Right lobe of liver (tissue), 6 donors: Measurements from ENCODE around the gene FOSB. TPM values are rescaled to one million over a fixed set of nuclear protein-coding genes. Genes with fewer than 3 reads are reported as not detected.

Source experiments
- ATAC-seq, 4 donors: fragments of 200-7000 bp; cut with Tn5 transposase; one replicate each; pipeline ENCODE4 v1.9.1; 2020; ENCODE audit warnings: mild to moderate bottlenecking in 4 of 4, moderate library complexity in 4 of 4
- DNase-seq, 3 donors: peaks; one replicate each; pipeline ENCODE4 v3.0.0-alpha.2; 2020
- H3K27ac ChIP-seq, 3 donors: fragments of 200-600 bp; one replicate each; pipeline ENCODE4 v1.8.0; 2022
- H3K27me3 ChIP-seq, 2 donors: fragments of 200-600 bp; one replicate each; pipeline ENCODE4 v1.8.0; 2022
- H3K36me3 ChIP-seq, 4 donors: fragments of 200-600 bp; sonication (generic) in 1 of 4; one replicate each; pipeline versions ENCODE4 v1.5.1 to v1.8.0; 2017 to 2022; ENCODE audit warnings: control low read depth in 1 of 4
- H3K4me1 ChIP-seq, 4 donors: fragments of 200-600 bp; sonication (generic) in 1 of 4; one replicate each; pipeline versions ENCODE4 v1.5.1 to v1.8.0; 2017 to 2022; ENCODE audit warnings: control low read depth in 1 of 4
- H3K4me3 ChIP-seq, 3 donors: fragments of 200-600 bp; one replicate each; pipeline ENCODE4 v1.8.0; 2022
- H3K9me3 ChIP-seq, 4 donors: fragments of 200-600 bp; sonication (generic) in 1 of 4; one replicate each; pipeline versions ENCODE4 v1.5.1 to v1.8.0; 2017 to 2022; ENCODE audit warnings: control low read depth in 1 of 4
- CTCF ChIP-seq, 4 donors: fragments of 200-600 bp in 3 of 4; fragments of 450-650 bp in 1 of 4; IDR thresholded peaks; one replicate each; pipeline versions ENCODE4 v1.5.1 to v1.8.0; 2016 to 2022; ENCODE audit warnings: antibody characterized with exemption in 4 of 4, mild to moderate bottlenecking in 2 of 4
- POLR2A ChIP-seq: fragments of 450-650 bp; IDR thresholded peaks from one replicate; pipeline ENCODE4 v1.6.1; 2017; ENCODE audit warnings: antibody characterized with exemption, mild to moderate bottlenecking
- WGBS: methylation state at CpG from one replicate; pipeline ENCODE4 v1.1.6; 2018; ENCODE audit warnings: low coverage, low lambda C conversion rate; ENCODE audit not compliant: insufficient coverage; ENCODE audit errors: missing lambda C conversion rate; 5-methylcytosine and 5-hydroxymethylcytosine counted together
- intact Hi-C, 2 donors: fragments of 100-400 bp; cut with DNase I; formaldehyde crosslinking; loops; one replicate each; pipeline versions ENCODE4 v1.11.2 to v1.14.1; 2022
- total RNA-seq, 6 experiments: library from RNA; depleted of rRNA in 2 of 6; stranded (reverse); fragments of >200 nt in 2 of 6; fragmentation: NEBNext Ultra II Directional in 3 of 6; extraction: Animal tissue kit (Norgen Biotek cat#: 25700) in 3 of 6; gene quantifications; one replicate each; pipeline versions ENCODE4 v1.1.0 to v1.2.4, GENCODE V29; 2016 to 2023
- donor health status: DM: no; HTN: yes; CAD: no.
- donor health status: DM: no; HTN: no; CAD: no.
- donor health status: DM: no; HTN: no; CAD: no.
- donor health status: DM: no; HTN: yes; CAD: no.
- donor health status: DM: no; HTN: yes; CAD: no.

The FOSB gene
- total RNA-seq, 6 experiments from 2014 or later: 0.19 to 1.2 (median 0.44) TPM

- ATAC-seq: no peak
- Histone ChIP-seq H3K4me1 (no peaks in the 10 kb centered on the region), H3K4me3 (no peak overlapping the region), H3K27me3 (no peaks in the 10 kb centered on the region), H3K27ac (no peak overlapping the region), H3K9me3 (no peaks in the 10 kb centered on the region), H3K36me3 (no peaks in the 10 kb centered on the region)
- TF ChIP-seq POLR2A: no peak
- TF ChIP-seq CTCF (IDR thresholded peaks at IDR 0.05): no peak
- intact Hi-C loops: loop anchor here in 1 of 2 donors (5.0 kb wide), 1 partner anchor 35 kb away; no protein-coding TSS in a partner anchor
- 76% methylated on average over 3 of the region's 3 CpGs for WGBS
- no peak for DNase-seq
Measured at GRCh38 chr19:45437328-45437727, 30.5 kb upstream of the FOSB start.

- H3K4me3 ChIP-seq: peak overlapping the region; percentile 64 to 76 (median 67)
- H3K27me3 ChIP-seq: no peaks in the 10 kb centered on the region
- TF ChIP-seq POLR2A: no peak
- TF ChIP-seq CTCF (IDR thresholded peaks at IDR 0.05): no peak
- 14% methylated on average over 10 of the region's 10 CpGs for WGBS
- intact Hi-C loops: loop anchor here in 1 of 2 donors (5.0 kb wide), 1 partner anchor 33 kb away; no protein-coding TSS in a partner anchor
- ATAC-seq (no peak), DNase-seq (no peak)
- no peaks in the 10 kb centered on the region for H3K9me3 ChIP-seq
- H3K36me3 ChIP-seq: no peaks in the 10 kb centered on the region
- peaks cover 0 to 5% (median 0%) of the 10 kb centered on the region in 4 donors for H3K4me1 ChIP-seq
- H3K27ac ChIP-seq: peak overlapping the region in 2 of 3 donors; percentile 86 to 88
Measured at GRCh38 chr19:45439190-45439568, 28.6 kb upstream of the FOSB start.

DNA sequence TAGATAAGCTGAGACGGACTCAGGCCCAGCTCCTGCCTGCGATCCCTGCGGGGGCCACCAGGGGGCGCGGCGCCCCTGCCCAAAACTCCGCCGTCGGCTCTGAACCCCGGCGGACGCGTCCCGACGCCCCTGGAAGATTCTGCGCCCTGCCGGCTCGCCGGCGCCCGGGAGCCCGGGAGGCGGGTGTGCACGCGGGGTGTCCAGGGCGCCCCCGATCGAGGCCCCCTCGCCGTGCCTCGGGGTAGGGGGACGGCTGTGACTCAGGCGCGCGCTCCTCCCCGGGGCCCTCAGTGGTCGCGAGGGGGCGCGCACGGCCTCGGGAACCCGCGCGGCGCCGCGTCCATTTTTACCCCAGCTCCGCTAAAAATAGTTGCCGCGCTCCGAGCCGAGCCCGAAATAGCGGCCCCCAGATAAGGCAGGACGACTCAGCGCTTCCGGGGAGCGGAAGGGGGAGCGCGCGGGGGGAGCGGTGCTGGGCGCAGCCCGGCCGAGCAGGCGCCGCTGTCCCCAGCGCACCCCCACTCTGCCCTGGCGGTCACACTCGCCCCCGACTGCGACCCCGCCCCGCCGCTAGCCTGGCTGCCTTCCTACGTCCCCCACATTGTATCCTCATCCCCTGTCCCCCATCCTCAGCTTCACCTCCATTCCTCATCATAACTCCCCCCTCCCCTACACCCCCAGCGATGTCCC lies 28.1 kb upstream of the FOSB start:
- DNase-seq (peak; percentile 79 to 82 (median 79)), ATAC-seq (peak; percentile 49 to 69 (median 55))
- Histone ChIP-seq H3K4me3 (peak overlapping the region; percentile 64 to 76 (median 67)), H3K4me1 (peaks cover 0 to 10% (median 4%) of the 10 kb centered on the region in 4 donors), H3K9me3 (no peaks in the 10 kb centered on the region), H3K27me3 (no peaks in the 10 kb centered on the region), H3K36me3 (no peaks in the 10 kb centered on the region), H3K27ac (peak overlapping the region; percentile 86 to 88 (median 87))
- intact Hi-C loops: loop anchor here (5.0 kb wide), 2 partner anchors 33 to 38 kb away; no protein-coding TSS in a partner anchor
- TF ChIP-seq POLR2A: no peak
- peak; percentile 99 to 100 (median 100) for TF ChIP-seq CTCF (IDR thresholded peaks at IDR 0.05)
- WGBS: under 1% methylated on average over 23 of the region's 78 CpGs

DNA sequence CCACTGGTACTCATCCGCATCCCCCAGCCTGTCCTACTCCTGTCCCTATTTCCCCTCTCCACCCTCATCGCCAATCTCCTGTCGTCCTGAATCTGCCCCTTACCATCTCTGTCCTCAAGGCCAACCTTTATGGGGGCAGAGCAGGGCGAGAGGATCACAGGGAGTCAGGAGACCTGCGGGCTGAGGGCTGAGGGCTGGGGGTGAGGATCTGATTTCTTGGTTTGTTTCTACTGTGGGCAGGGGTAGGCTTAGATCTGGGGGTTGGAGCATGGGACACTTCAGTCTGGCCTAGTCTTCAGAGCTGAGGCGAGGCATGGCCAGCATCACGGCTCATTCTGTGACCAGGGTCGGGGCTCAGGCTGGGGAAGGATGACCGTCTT lies 27.5 kb upstream of the FOSB start:
- intact Hi-C loops: loop anchor here in 1 of 2 donors (5.0 kb wide), 1 partner anchor 37 kb away; no protein-coding TSS in a partner anchor
- no peaks in the 10 kb centered on the region for H3K9me3 ChIP-seq
- peaks cover 0 to 13% (median 6%) of the 10 kb centered on the region in 4 donors for H3K4me1 ChIP-seq
- H3K27me3 ChIP-seq: no peaks in the 10 kb centered on the region
- H3K27ac ChIP-seq: peak overlapping the region in 2 of 3 donors; percentile 86 to 88
- H3K4me3 ChIP-seq: peak overlapping the region in 2 of 3 donors; percentile 64 to 76
- DNase-seq (no peak), ATAC-seq (no peak)
- 51% methylated on average over 5 of the region's 9 CpGs for WGBS
- no peaks in the 10 kb centered on the region for H3K36me3 ChIP-seq
- TF ChIP-seq POLR2A: no peak
- no peak for TF ChIP-seq CTCF (IDR thresholded peaks at IDR 0.05)
